ENCODE results near the gene GALNT6. TPM values are rescaled to one million over a fixed set of nuclear protein-coding genes. Genes with fewer than 3 reads are reported as not detected.

Gene GALNT6
- total RNA-seq, 1 donor from 2014 or later, result 22.1 TPM

GRCh38 chr12:51382173-51382572 lies 9.0 kb downstream of the GALNT6 start:
- DNase-seq (ENCODE audit: low read depth in 2 of 2), result no peak

GRCh38 chr12:51381226-51382079 lies 9.8 kb downstream of the GALNT6 start:
- peak in 1 of 2 donors; percentile 52 for DNase-seq (ENCODE audit: low read depth in 2 of 2)

- no peak for DNase-seq (ENCODE audit: low read depth in 2 of 2)
These were observed 11.6 kb downstream of the GALNT6 start for GRCh38 chr12:51379571-51379970.

GRCh38 chr12:51378749-51379148 lies 12.5 kb downstream of the GALNT6 start:
- DNase-seq (ENCODE audit: low read depth in 2 of 2), result no peak

GRCh38 chr12:51377099-51377984 lies 13.9 kb downstream of the GALNT6 start:
- DNase-seq (ENCODE audit: low read depth in 2 of 2), result no peak

- no peak for DNase-seq (ENCODE audit: low read depth in 2 of 2)
These were observed 16.4 kb downstream of the GALNT6 start for GRCh38 chr12:51374856-51375255.

- peak in 1 of 2 donors; percentile 56 for DNase-seq (ENCODE audit: low read depth in 2 of 2)
These were observed 16.8 kb downstream of the GALNT6 start for GRCh38 chr12:51374361-51374760.

GRCh38 chr12:51373187-51373586 lies 18.0 kb downstream of the GALNT6 start:
- DNase-seq (ENCODE audit: low read depth in 2 of 2), result no peak

GRCh38 chr12:51372021-51372420 lies 19.2 kb downstream of the GALNT6 start:
- DNase-seq (ENCODE audit: low read depth in 2 of 2), result no peak

GRCh38 chr12:51371295-51371953 lies 19.8 kb downstream of the GALNT6 start:
- peak; percentile 24 to 94 for DNase-seq (ENCODE audit: low read depth in 2 of 2)

- DNase-seq (ENCODE audit: low read depth in 2 of 2), result no peak
These were observed 20.5 kb downstream of the GALNT6 start for GRCh38 chr12:51370667-51371066.

GRCh38 chr12:51369581-51369980 lies 21.6 kb downstream of the GALNT6 start:
- no peak for DNase-seq (ENCODE audit: low read depth in 2 of 2)

GRCh38 chr12:51368640-51369517 lies 22.3 kb downstream of the GALNT6 start:
- peak; percentile 37 to 85 for DNase-seq (ENCODE audit: low read depth in 2 of 2)

- no peak for DNase-seq (ENCODE audit: low read depth in 2 of 2)
These were observed 25.9 kb downstream of the GALNT6 start for GRCh38 chr12:51365276-51365675.

GRCh38 chr12:51364001-51364400 lies 27.2 kb downstream of the GALNT6 start:
- DNase-seq (ENCODE audit: low read depth in 2 of 2), result no peak

- DNase-seq (ENCODE audit: low read depth in 2 of 2), result no peak
These were observed 28.4 kb downstream of the GALNT6 start for GRCh38 chr12:51362747-51363342.

GRCh38 chr12:51362307-51362706 lies 28.9 kb downstream of the GALNT6 start:
- no peak for DNase-seq (ENCODE audit: low read depth in 2 of 2)

GRCh38 chr12:51361161-51362016 lies 29.8 kb downstream of the GALNT6 start:
- no peak for DNase-seq (ENCODE audit: low read depth in 2 of 2)

GRCh38 chr12:51360315-51360714 lies 30.9 kb downstream of the GALNT6 start:
- no peak for DNase-seq (ENCODE audit: low read depth in 2 of 2)

Measured in dermis microvascular lymphatic vessel endothelial cell (primary cell).